Eye (tissue), 1 donor: ENCODE data around the gene NEAT1.
"Not testable (repeated sequence)": the region's sequence is repeated elsewhere in the genome, so short reads cannot be mapped to it uniquely, and the experiment has no call there.

Source experiments
- DNase-seq: peaks from one replicate; pipeline ENCODE4 v3.0.0-alpha.2; 2015

Gene NEAT1

DNA sequence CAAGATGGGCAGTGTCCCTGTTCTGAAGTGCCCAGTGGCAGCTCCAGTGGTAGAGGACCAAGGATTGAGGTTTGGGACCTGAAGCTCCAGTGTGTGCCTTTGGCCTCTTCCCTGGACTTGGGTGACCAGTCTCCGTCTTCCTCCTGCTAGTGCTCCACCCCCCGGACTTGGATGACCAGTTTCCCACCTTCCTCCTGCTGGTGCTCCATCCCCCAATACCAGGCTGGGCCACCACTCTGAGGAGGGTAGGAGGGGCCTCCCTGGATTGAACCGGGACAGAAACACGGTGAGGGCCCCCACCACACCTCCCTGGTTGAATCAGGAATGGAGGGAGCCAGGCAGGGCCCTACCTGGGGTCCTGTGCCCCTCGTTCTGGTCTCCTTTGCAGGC, 10.9 kb upstream of the NEAT1 start:
- DNase-seq, result no peak

DNA sequence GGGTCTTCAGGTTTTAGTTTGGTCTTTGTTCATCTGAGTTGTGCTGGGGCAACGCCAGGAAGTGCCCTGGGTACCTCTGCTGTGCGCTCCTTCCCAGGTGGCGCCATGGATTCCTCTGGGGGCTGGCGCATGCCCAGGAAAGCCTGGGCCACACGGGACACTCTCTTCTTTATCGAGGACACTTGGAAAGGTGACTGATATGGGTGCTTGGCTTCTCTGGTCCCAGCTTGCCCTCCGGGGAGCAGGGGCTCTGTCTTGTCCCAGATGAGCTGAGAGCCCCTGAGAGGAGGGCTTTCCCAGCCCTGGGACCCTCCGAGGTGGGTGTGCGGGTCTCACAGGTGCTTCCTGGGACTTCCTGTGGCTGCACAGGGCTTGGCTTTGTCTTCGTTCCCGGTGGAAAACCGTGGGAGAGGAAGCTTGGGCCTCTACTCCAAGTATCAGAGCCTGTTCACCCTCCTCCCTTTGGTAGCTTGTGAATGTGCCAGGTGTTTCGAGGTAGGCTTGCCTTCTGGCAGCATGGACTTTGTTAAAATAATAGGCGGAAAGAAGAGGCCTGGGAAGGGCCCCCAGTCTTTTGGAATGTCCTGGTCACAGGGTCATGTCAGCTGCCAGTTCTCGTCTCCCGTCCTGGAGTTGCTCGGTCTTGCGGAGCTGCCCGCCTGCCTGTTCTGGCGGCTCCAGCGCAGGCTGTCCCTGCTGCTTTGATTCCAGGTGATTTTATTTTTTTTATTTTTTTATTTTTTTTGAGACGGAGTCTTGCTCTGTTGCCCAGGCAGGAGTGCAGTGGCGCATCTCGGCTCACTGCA, 10.1 kb upstream of the NEAT1 start:
- no peak for DNase-seq

DNA sequence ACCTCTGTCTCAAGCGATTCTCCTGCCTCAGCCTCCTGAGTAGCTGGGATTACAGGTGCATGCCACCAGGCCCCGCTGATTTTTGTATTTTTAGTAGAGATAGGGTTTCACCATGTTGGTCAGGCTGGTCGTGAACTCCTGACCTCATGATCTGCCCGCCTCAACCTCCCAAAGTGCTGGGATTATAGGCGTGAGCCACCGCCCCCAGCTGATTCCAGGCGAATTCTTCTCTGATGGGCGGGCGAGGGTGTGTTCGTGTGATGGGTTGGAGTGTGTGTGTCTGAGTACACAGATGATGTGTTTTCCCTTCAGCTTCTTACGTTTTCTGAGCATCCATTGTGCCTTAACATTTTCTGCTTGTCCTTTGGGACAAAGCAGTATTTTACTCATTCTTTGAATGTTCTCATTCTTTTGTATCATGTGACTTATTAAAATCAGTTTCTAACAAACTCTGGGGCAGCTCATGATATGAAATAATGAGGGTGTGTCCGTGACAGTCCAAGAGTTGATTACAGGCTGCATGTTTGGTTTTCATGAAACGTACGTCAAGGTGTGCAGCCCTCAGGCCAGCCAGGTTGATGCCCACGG, 9.4 kb upstream of the NEAT1 start:
- DNase-seq, result not testable (repeated sequence)

DNA sequence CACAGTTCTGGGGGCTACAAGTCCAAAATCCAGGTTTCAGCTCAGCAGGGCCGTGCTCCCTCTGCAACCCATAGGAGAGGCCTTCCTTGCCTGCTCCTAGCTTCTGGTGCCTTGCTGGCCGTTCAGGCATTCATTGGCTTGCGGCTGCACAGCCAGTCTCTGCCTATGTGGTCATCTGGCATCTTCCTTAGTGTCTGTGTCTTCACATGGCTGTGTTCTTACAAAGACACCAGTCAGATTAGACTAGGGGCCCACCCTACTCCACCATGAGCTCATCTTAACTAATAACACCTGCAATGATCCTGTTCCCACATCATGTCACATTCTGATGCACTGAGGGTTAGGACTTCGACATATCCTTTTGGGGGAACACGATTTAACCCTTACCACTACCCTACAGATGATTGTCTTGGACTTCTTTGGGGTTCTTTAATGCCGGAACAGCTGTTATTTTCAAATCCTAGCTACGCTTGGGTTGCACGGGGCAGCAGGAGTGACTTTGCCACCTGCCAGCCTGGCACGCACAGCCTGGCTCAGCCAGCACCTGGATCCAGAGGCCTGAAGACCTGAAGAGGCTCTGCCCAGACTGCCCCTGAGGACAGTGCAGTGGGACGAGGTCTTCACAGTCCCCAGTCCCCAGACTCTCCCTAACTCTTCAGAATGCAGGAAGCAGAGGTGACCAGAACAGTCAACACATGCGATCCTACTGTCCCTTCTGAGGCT, 7.7 kb upstream of the NEAT1 start:
- DNase-seq, result no peak

DNA sequence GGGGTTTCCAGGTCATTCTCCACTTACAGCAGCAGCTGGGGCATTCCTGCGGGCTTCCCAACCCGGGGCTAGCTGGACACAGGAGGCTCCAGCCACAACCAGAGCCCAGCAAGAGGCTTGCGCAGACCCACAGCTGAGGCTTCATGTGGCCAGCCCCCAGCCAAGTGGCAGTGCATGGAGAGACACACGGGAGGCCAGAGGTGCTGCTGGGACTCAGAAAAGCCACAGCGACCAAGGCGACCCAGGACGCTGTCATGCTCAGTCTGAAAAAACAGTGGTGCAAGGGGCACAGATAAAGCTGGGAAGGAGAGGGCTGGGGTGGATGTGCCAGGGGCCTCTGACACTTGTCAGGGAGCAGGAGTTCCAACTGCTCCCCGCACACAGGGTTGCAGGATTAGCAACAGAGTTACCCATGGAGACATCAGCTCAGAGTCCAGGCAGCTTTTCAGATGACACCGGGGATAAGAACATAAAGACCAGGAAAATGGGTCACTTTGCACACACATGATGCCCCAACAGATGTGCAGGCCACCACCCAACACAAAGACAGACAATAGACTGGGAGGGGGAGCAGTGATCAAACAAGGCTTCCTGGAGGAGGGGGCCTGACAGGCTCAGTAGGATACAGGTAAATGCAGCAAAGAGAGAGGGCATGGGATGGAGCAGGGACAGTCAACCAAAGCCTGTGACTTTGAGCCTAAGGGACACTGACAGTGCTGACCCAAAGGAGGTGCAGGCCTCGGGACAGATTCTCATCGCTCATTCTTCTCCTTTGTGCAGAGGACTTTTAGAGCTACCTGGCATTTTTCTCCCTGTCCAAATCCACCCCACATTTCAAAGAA, 6.9 kb upstream of the NEAT1 start:
- DNase-seq, result peak; percentile 29

DNA sequence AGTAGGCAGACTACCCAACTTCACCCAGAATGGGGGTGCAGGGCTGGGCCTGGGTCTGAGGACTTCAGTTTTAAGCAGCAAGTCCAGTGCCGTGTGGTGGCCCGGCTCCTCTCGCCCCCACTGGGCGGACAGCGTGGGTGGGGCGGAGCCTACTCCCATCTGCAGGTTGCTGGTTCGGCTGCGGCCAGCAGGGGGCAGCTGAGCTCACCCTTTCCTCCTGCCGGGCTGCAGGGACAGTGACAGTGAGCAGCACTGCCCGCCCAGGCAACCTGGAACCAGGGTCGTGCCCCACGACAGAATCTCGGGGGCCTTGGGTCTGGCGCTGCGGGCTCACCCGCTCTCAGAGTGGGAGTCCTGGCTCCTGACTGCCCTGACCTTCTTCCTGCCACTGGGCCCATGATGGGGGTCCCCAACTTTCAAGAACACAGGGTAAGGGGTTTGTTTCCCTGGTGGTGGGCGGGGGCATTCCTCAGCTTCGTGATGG, 6.2 kb upstream of the NEAT1 start:
- peak; percentile 95 for DNase-seq

DNA sequence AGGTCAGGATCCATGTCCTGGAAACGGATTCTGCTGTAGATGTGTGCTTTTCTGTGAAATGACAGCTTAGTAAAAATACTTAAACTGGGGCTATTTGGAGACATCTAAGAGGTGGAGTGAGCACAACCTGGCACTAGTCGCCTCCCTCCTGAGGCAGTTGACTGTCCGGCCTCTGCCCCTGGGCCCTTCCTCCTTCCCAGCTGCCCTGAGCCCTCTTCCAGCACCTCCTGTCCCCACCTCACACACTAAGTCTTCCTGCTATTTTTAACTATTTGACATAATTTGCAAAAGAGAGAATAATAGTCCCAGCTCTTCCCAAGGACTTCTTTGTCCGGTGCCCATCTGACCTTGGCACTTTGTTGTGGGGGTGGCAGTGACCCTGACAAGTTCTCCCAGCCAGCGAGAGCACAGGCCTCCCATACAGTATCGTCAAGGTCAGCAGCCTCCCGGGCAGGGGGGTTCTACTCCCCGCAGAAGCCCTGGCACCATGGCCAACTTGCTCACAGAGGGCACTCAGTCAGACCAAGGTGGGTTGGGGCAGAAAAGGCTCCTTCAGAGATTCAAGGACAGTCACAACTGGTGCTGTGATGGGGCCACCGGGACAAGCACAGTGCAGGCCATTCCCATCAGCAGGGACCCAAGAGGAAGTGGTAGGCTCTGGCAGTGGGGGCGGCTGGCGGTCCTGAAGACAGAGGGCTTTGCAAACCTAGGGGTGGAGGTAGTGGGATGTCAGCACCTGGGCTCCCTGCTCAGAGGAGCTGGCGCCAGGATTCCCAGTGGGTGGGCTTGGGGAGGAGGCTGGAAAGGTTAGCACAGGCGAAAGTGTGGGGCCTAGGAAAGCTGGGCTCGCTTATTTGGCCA, 5.5 kb upstream of the NEAT1 start:
- no peak for DNase-seq

DNA sequence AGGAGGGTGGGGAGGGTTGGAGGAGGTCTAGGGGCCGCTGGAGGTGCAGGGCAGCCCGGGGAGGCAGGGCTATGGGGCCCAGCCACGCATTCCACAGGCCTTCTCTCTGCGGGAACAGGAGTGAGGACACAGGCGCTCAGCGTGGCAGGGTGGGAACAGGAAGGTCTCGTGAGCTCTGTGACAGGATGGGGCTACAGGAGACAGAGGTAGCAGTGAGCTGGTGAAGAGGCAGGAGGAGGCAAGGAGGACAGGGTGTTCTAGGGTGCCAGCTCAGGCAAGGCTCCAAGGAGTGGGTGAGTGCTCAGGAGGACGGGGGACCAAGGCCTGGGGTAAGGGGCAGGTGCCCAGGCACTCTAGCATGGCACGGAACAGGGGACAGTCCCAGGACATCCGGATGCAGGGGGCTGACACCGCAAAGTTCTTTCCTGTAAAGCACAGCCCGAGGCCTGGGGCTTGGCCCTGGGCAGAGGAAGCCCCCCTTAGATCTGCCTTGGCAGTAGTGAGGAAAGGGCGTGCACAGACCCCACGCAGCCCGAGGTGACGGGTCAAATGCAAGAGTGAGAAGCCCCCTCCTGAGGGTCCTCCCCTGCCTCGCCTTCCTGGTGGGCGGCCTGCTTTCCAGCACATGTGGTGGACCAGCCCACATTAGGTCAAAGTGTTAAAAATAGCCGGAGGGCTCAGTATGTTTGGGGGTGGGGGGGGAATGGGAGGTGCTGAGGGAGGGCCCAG, 4.7 kb upstream of the NEAT1 start:
- DNase-seq, result no peak

DNA sequence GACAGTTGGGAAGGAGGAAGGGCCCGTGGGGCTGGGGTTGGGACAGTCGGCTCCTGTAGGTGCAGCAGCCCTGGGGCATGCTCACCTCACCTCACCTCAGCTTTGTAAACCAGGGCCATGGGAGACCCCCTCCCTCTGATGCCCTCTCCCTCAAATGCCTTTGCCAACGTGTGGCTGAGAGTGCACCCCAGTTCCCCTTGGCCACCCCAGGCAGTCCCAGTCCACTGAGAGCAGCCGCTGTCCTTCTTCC, 4.2 kb upstream of the NEAT1 start:
- no peak for DNase-seq

DNA sequence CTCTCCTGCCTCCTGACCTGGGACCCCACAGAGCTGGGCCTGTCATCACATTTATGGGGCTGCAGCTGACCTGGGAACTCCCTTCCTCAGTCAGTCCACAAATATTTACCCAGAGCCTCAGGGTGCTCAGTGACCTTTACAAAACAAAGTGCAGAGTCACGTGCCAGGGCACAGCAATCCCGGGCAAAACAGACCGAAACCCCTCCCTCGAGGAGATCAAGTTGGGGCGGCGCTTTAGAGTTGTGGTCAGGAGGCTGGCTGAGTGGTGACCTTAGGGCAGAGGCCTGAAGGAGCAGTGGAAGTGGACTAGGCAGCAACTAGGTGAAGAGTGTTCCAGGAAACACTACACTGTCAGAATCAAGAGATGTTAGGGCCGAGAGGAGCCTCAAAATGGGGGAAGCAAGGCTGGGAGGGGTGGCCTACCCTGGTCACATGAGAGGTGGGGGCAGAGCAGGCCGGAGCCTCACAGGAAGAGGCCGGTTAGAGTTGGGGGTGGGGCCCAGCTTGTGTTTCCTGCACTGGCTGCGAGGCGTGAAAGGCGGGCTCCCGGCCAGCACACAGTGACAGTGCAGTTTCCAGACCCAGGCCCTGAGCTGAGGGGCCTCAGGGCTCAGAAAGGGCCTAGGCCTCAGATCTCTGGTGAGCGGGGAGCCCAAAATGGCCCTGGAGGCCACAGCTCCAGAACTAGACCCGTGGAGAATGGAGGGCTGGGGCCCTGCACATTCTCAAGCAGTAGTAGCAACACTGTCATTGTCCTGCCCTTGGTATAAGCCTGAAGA, 3.7 kb upstream of the NEAT1 start:
- DNase-seq, result peak; percentile 94

DNA sequence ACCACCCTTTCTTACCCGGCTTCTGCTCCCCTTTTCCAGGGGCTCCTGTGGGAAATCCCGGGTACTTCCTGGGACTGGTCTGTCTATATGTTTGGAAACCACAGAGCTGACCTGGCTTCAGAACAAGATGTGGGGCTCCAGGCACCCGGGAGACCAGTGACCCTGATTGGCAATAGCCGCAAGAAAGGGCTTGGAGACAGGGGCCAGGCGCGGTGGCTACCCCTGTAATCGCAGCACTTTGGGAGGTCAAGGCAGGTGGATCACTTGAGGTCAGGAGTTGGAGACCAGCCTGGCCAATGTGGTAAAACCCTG, 3.2 kb upstream of the NEAT1 start:
- no peak for DNase-seq

DNA sequence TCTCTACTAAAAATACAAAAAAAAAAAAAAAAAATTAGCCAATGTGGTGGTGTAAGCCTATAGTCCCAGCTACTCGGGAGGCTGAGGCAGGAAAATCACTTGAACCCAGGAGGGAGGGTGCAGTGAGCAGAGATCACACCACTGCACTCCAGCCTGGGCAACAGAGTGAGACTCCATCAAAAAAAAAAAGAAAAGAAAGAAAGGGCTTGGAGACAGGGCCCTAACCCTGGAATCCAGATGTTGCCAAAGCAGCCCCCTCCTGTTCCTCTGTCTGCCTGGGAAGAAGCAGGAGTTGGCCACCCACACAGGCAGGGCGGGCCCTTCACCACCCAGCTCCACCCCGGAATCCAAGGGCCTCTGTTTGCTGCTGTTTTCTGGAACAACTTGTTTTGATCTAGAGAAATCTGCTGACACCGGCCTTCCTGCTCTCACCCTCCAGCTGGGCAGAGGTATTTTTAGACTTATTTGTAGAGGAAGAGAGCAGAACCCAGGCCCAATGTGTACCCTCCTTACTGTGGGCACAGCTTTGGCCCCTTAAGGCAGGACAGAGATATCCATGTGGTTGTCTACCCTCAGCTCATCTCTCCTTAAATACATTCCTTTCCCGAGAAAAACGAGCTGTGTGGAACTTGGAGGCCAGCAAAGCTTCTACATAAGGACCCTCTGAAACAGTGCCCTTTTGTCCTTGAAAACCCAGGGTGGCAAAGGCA, 2.7 kb upstream of the NEAT1 start:
- DNase-seq, result peak; percentile 71

DNA sequence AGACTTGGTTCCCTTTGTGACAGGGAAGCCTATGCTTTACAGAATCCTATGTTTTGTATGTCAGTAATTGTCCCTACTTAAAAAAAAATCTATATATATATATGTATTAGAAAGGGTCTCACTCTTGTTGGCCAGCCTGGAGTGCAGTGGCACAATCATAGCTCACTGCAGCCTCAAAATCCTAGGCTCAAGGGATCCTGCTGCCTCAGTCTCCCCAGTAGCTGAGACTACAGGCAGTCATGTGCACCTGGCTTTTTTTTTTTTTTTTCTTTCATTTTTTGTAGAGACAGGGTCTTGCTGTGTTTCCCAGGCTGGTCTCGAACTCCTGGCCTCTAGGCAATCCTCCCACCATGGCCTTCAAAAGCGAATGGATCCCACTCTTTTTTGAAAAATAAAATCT, 2.1 kb upstream of the NEAT1 start:
- DNase-seq, result no peak

DNA sequence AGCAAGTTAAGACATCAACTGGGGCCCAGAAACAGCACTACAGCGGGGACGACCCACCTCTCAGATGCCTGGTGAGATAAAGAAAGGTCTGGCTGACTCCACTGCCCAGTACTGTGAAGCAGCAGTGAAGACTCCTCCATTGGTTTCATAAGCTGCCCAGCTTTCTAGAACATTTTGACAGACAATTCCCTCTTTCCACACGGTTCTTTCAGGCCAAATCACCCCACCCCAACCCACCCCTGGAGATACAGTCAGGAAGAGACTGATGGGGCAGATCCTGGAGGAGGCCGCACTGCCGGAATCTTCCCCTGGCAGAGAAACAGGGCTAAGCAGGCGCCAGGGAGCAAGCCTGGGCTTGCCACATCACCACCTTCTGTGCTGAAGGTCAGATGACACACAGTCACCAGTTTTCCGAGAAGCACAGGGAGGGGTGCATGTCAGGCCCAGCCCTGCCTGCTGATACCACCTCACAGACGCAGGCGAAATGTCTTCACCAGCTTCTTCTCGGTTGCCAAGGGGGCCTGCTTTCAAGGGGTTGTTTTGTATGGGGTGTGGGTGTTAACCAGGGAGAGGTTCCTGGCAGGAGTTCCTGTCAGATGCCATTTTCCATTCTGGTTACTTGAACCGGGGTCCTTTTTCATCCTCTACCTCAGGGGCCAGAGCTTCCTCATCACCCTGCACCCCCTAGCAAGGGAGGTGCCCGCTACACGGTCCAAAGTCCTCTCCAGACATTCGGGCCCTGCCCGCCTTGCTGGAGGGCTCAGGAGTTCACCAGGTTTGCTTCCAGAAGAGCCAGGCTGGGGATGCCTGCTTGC, 1.4 kb upstream of the NEAT1 start:
- peak; percentile 77 for DNase-seq

DNA sequence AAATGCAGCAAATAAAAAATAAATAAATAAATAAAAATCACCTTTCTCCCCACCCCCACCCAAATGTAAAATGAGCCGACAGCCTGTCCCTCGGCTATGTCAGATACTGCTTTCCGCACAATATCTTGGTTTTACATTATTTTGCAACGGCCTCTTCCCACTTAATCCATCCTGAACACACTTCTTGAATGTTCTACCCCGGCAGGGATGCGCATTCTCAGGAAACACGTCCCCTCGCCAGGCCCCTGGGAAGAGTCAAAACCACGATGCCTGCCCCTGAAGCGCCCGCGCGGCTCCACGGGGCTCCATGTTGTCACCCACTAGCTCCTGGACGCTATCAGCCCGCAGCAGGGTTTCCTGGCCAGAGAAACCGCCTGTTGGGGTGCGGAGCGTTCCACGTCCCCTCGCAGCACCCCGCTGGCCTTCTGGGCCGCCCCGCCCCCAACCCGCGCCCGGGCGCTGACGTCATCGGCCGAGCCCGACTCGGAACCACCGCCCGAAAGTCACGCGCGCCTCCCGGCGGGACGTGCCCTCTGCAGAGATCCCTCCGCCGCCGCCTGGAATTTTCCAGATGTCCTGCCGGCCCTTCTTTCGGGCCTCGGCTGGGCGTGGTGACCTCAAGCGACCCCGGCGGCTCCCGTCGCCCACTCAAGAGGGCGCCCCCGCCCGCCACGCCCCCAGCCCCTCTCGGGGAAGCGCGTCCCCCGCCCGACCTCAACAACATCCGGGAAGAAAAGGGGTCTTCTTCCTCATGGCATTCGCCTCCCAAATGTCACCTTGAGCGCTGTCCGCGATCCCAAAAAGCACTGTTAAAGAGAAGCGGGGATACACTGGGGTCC, 585 bp upstream of the NEAT1 start:
- peak; percentile 98 for DNase-seq

DNA sequence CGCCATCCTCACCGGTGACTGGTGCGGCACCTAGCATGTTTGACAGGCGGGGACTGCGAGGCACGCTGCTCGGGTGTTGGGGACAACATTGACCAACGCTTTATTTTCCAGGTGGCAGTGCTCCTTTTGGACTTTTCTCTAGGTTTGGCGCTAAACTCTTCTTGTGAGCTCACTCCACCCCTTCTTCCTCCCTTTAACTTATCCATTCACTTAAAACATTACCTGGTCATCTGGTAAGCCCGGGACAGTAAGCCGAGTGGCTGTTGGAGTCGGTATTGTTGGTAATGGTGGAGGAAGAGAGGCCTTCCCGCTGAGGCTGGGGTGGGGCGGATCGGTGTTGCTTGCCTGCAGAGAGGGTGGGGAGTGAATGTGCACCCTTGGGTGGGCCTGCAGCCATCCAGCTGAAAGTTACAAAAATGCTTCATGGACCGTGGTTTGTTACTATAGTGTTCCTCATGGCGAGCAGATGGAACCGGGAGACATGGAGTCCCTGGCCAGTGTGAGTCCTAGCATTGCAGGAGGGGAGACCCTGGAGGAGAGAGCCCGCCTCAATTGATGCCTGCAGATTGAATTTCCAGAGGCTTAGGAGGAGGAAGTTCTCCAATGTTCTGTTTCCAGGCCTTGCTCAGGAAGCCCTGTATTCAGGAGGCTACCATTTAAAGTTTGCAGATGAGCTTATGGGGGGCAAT, 1.1 kb downstream of the NEAT1 start:
- DNase-seq, result no peak

DNA sequence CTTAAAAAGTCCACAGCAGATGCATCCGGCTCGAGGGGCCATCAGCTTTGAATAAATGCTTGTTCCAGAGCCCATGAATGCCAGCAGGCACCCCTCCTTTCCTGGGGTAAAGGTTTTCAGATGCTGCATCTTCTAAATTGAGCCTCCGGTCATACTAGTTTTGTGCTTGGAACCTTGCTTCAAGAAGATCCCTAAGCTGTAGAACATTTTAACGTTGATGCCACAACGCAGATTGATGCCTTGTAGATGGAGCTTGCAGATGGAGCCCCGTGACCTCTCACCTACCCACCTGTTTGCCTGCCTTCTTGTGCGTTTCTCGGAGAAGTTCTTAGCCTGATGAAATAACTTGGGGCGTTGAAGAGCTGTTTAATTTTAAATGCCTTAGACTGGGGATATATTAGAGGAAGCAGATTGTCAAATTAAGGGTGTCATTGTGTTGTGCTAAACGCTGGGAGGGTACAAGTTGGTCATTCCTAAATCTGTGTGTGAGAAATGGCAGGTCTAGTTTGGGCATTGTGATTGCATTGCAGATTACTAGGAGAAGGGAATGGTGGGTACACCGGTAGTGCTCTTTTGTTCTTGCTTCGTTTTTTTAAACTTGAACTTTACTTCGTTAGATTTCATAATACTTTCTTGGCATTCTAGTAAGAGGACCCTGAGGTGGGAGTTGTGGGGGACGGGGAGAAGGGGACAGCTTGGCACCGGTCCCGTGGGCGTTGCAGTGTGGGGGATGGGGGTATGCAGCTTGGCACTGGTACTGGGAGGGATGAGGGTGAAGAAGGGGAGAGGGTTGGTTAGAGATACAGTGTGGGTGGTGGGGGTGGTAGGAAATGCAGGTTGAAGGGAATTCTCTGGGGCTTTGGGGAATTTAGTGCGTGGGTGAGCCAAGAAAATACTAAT, 1.9 kb downstream of the NEAT1 start:
- DNase-seq, result no peak
